Testis (tissue), 3 donors: Measurements from ENCODE around the gene OPA1. TPM values are rescaled to one million over a fixed set of nuclear protein-coding genes. Genes with fewer than 3 reads are reported as not detected.

Source experiments
- DNase-seq: peaks from one replicate; pipeline ENCODE4 v3.0.0-alpha.2; 2019
- H3K27ac ChIP-seq, 2 donors: fragments of 200-600 bp; sonication (generic); one replicate each; pipeline ENCODE4 v1.5.1; 2019
- H3K27me3 ChIP-seq: fragments of 200-600 bp; sonication (generic); one replicate; pipeline ENCODE4 v1.5.1; 2019
- H3K36me3 ChIP-seq: fragments of 200-600 bp; sonication (generic); one replicate; pipeline ENCODE4 v1.5.1; 2017; ENCODE audit warnings: low read depth; ENCODE audit errors: missing control alignments
- H3K4me1 ChIP-seq: fragments of 200-600 bp; sonication (generic); one replicate; pipeline ENCODE4 v1.5.1; 2019
- H3K4me3 ChIP-seq, 2 donors: fragments of 200-600 bp; sonication (generic); one replicate each; pipeline ENCODE4 v1.5.1; 2017 to 2019
- H3K9me3 ChIP-seq: fragments of 200-600 bp; sonication (generic); one replicate; pipeline ENCODE4 v1.5.1; 2017
- POLR2A ChIP-seq: fragments of 450-650 bp; IDR thresholded peaks from one replicate; pipeline ENCODE4 v1.6.1; 2017; ENCODE audit warnings: antibody characterized with exemption, mild to moderate bottlenecking, moderate library complexity
- WGBS, 2 donors: methylation state at CpG; one replicate each; pipeline ENCODE4 v1.1.5; 2018; 5-methylcytosine and 5-hydroxymethylcytosine counted together
- intact Hi-C: fragments of 100-400 bp; cut with DNase I; formaldehyde crosslinking; loops from one replicate; pipeline ENCODE4 v1.15.1; 2023; ENCODE audit warnings: low total_unique reads
- polyA plus RNA-seq: library from polyadenylated mRNA; stranded (reverse); fragments of 350-450 nt; fragmentation: Illumina TruSeq; extraction: RNeasy Lipid Tissue Mini Kit (QIAGEN cat#74804); gene quantifications from one replicate; pipeline ENCODE4 v1.2.3, GENCODE V29; 2014; ENCODE audit warnings: low read depth, low replicate concordance; ENCODE audit not compliant: insufficient read depth
- total RNA-seq, 2 donors: library from RNA; depleted of rRNA; stranded (reverse); fragments of >200 nt; gene quantifications; one replicate each; pipeline ENCODE4 v1.2.3, GENCODE V29; 2016
- TF ChIP-seq, protein P1 (sequence below), 3 experiments: fragments of 450-650 bp in 2 of 3; fragments of 200-600 bp in 1 of 3; sonication (generic) in 1 of 3; IDR thresholded peaks; one replicate each; pipeline ENCODE4 v1.5.1; 2016 to 2019; ENCODE audit warnings: antibody characterized with exemption in 3 of 3, mild to moderate bottlenecking in 2 of 3, moderate library complexity in 1 of 3

The OPA1 gene
- total and polyA plus RNA-seq, 3 donors from 2014 or later = 21.0 to 39.8 (median 35.1) TPM

DNA sequence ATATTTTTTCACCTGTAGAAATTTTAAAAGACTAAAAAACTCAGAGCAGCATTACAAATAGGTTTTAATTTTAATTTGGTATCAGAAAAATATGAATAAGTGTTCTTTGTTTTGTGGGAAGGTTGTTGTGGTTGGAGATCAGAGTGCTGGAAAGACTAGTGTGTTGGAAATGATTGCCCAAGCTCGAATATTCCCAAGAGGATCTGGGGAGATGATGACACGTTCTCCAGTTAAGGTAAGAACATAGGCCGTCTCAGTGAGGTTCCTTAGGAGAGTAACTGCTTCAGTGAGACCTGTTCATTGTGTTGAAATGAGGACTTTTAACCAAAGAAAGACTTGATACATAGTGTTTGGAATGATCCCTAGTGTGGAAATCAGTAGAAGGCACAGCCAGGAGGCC is 44.8 kb downstream of the OPA1 start:
- Histone ChIP-seq H3K27me3 (no peaks in the 10 kb centered on the region), H3K4me1 (no peaks in the 10 kb centered on the region), H3K27ac (no peak overlapping the region), H3K9me3 (no peaks in the 10 kb centered on the region), H3K4me3 (no peak overlapping the region), H3K36me3 (no peaks in the 10 kb centered on the region)
- WGBS, 2 donors = 95 to 98% methylated on average over 3 of the region's 3 CpGs
- intact Hi-C loops = no loop called here
- TF ChIP-seq POLR2A = no peak
- TF ChIP-seq, protein P1, sequence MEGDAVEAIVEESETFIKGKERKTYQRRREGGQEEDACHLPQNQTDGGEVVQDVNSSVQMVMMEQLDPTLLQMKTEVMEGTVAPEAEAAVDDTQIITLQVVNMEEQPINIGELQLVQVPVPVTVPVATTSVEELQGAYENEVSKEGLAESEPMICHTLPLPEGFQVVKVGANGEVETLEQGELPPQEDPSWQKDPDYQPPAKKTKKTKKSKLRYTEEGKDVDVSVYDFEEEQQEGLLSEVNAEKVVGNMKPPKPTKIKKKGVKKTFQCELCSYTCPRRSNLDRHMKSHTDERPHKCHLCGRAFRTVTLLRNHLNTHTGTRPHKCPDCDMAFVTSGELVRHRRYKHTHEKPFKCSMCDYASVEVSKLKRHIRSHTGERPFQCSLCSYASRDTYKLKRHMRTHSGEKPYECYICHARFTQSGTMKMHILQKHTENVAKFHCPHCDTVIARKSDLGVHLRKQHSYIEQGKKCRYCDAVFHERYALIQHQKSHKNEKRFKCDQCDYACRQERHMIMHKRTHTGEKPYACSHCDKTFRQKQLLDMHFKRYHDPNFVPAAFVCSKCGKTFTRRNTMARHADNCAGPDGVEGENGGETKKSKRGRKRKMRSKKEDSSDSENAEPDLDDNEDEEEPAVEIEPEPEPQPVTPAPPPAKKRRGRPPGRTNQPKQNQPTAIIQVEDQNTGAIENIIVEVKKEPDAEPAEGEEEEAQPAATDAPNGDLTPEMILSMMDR (IDR thresholded peaks at IDR 0.05) = no peak
- DNase-seq = no peak

GRCh38 chr3:193638833-193639232 is 45.8 kb downstream of the OPA1 start:
- no peak for TF ChIP-seq POLR2A
- TF ChIP-seq, protein P1 (IDR thresholded peaks at IDR 0.05) = no peak
- intact Hi-C loops = no loop called here
- 96 to 98% methylated on average over 3 of the region's 3 CpGs for WGBS, 2 donors
- Histone ChIP-seq H3K9me3 (no peaks in the 10 kb centered on the region), H3K4me3 (no peak overlapping the region), H3K4me1 (no peaks in the 10 kb centered on the region), H3K36me3 (no peaks in the 10 kb centered on the region), H3K27ac (no peak overlapping the region), H3K27me3 (no peaks in the 10 kb centered on the region)
- DNase-seq = no peak

- no peak for DNase-seq
- Histone ChIP-seq H3K27ac (no peak overlapping the region), H3K4me1 (no peaks in the 10 kb centered on the region), H3K27me3 (no peaks in the 10 kb centered on the region), H3K4me3 (no peak overlapping the region), H3K9me3 (no peaks in the 10 kb centered on the region), H3K36me3 (no peaks in the 10 kb centered on the region)
- TF ChIP-seq, protein P1 (IDR thresholded peaks at IDR 0.05) = no peak
- no peak for TF ChIP-seq POLR2A
- 85 to 91% methylated on average over 5 of the region's 5 CpGs for WGBS, 2 donors
- intact Hi-C loops = no loop called here
Observed at GRCh38 chr3:193640165-193640715, 47.2 kb downstream of the OPA1 start.

GRCh38 chr3:193640728-193641439 is 47.9 kb downstream of the OPA1 start:
- TF ChIP-seq, protein P1 (IDR thresholded peaks at IDR 0.05) = no peak
- no peak for TF ChIP-seq POLR2A
- intact Hi-C loops = no loop called here
- H3K27me3 ChIP-seq = no peaks in the 10 kb centered on the region
- no peak for DNase-seq
- H3K4me3 ChIP-seq = no peak overlapping the region
- no peaks in the 10 kb centered on the region for H3K4me1 ChIP-seq
- no peaks in the 10 kb centered on the region for H3K36me3 ChIP-seq
- H3K27ac ChIP-seq = no peak overlapping the region
- WGBS, 2 donors = 82 to 88% methylated on average over 4 of the region's 4 CpGs
- H3K9me3 ChIP-seq = no peaks in the 10 kb centered on the region

DNA sequence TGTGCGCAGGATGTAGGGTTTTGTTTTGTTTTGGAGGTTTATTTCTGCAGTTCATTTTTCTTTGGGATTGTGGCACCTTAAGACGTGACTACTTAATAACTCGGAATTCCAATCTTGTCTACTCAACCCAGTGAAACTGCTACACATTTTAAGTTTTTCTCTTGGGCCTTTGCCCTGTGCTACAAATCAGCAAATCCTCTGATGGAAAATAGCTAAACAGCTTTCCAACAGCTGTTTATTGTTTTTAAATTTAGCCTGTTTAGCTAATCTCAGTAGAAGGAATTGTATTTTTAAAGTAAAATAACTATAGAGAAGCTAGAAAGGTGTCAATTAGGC is 48.4 kb downstream of the OPA1 start:
- Histone ChIP-seq H3K9me3 (no peaks in the 10 kb centered on the region), H3K4me1 (no peaks in the 10 kb centered on the region), H3K27ac (no peak overlapping the region), H3K4me3 (no peak overlapping the region), H3K27me3 (no peaks in the 10 kb centered on the region), H3K36me3 (no peaks in the 10 kb centered on the region)
- no peak for DNase-seq
- intact Hi-C loops = no loop called here
- TF ChIP-seq, protein P1 (IDR thresholded peaks at IDR 0.05) = no peak
- no peak for TF ChIP-seq POLR2A
- WGBS, 2 donors = 75 to 86% methylated on average over 3 of the region's 3 CpGs
